IPS-18c (cell line): ENCODE results near the gene SLC17A2.
"Not testable (repeated sequence)": the region's sequence is repeated elsewhere in the genome, so short reads cannot be mapped to it uniquely, and the experiment has no call there.

ENCODE experiments used
- H3K4me3 ChIP-seq: 2 replicates; pipeline ENCODE4 v1.7.0; 2013; ENCODE audit warnings: low read depth, mild to moderate bottlenecking, low read length, moderate library complexity; ENCODE audit not compliant: insufficient read depth
- H3K9me3 ChIP-seq: one replicate; pipeline ENCODE4 v1.6.1; 2013; ENCODE audit warnings: mild to moderate bottlenecking, low read length, moderate library complexity; ENCODE audit not compliant: control insufficient read depth, insufficient read depth

The SLC17A2 gene

GRCh38 chr6:25929785-25930184, 706 bp downstream of the SLC17A2 start:
- not testable (repeated sequence) for H3K9me3 ChIP-seq, H3K4me3 ChIP-seq

- H3K4me3 ChIP-seq, result no peak overlapping the region
- no peaks in the 10 kb centered on the region for H3K9me3 ChIP-seq
Measured at GRCh38 chr6:25928562-25929324, 1.7 kb downstream of the SLC17A2 start.

- Histone ChIP-seq H3K9me3 (no peaks in the 10 kb centered on the region), H3K4me3 (no peak overlapping the region)
Measured at GRCh38 chr6:25927756-25928216, 2.7 kb downstream of the SLC17A2 start.

DNA sequence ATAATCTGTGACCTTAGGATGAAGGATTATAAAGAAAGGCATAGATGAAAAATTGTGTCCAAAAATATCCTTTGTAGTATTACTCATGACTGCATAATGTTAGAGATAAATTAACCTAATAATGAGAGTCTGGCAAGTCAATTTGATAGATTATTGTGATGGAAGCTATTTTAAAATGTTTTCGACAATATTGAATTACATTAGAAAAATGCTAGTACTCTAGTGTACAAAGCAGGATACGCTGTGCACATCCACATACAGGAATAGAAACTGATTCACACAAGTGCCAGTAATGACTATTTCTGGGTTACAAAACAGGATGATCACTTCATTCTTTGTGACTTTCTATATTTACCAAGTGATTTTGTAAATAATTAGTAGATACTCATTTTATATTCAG, 3.3 kb downstream of the SLC17A2 start:
- Histone ChIP-seq H3K9me3 (no peaks in the 10 kb centered on the region), H3K4me3 (no peak overlapping the region)

- no peaks in the 10 kb centered on the region for H3K9me3 ChIP-seq
- no peak overlapping the region for H3K4me3 ChIP-seq
Measured at GRCh38 chr6:25925876-25926275, 4.6 kb downstream of the SLC17A2 start.

- Histone ChIP-seq H3K4me3 (no peak overlapping the region), H3K9me3 (no peaks in the 10 kb centered on the region)
Measured at GRCh38 chr6:25922301-25922700, 8.2 kb downstream of the SLC17A2 start.

GRCh38 chr6:25921525-25922203, 8.8 kb downstream of the SLC17A2 start:
- H3K4me3 ChIP-seq, result no peak overlapping the region
- H3K9me3 ChIP-seq, result no peaks in the 10 kb centered on the region

DNA sequence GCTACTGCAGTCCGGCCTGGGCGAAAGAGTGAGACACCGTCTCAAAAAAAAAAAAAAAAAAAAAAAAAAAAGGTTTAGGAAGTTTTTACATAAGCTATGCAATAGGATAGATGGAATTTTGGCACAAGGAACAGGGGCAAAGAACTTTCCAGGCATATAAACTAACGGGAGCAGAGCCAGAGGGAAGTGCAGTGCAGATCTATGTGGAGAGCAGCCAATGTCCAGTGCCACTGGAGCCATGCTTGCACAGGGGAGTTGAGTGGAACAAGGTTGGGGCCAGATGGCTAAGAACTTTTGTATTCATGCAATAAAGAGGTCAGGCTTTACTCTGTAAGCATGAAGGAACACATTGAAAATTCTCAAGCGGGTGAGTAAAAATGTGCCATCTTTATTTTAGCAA, 10.8 kb downstream of the SLC17A2 start:
- H3K9me3 ChIP-seq, result no peaks in the 10 kb centered on the region
- H3K4me3 ChIP-seq, result no peak overlapping the region

DNA sequence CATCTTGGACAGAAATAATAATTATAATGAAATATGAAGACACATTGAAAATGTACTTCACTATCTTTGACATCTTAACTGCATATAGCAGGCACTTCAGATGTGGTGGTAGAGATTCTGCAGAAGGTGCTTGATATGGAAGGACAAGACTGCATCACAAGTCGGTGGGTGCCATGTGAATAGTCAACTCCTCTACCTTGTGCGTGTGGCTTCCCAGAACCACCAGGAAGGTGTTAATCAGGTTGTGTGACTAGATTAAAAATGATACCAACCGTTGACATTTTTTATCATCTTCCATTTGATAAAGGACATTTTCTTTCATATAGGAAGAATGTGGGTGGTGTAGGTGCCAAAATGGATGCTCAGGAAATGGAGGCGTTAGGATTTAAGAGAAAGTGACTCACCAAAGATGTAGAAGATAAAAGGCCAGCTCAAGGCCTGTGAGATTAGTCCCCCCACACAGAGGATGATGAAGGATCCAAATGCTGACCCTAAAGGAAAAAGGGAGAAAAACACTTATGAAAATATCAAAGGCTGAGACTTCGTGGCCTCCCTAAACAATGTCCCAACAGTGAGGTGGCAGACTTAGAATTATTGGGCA, 12.3 kb downstream of the SLC17A2 start:
- Histone ChIP-seq H3K4me3 (no peak overlapping the region), H3K9me3 (no peaks in the 10 kb centered on the region)

GRCh38 chr6:25916789-25917490, 13.6 kb downstream of the SLC17A2 start:
- H3K4me3 ChIP-seq, result no peak overlapping the region

GRCh38 chr6:25916330-25916729, 14.2 kb downstream of the SLC17A2 start:
- no peaks in the 10 kb centered on the region for H3K9me3 ChIP-seq
- no peak overlapping the region for H3K4me3 ChIP-seq

More at GRCh38 chr6:25916789-25917490, 13.6 kb downstream of the SLC17A2 start:
- no peaks in the 10 kb centered on the region for H3K9me3 ChIP-seq

- no peaks in the 10 kb centered on the region for H3K9me3 ChIP-seq
- H3K4me3 ChIP-seq, result no peak overlapping the region
Measured at GRCh38 chr6:25913741-25914140, 16.8 kb downstream of the SLC17A2 start.

DNA sequence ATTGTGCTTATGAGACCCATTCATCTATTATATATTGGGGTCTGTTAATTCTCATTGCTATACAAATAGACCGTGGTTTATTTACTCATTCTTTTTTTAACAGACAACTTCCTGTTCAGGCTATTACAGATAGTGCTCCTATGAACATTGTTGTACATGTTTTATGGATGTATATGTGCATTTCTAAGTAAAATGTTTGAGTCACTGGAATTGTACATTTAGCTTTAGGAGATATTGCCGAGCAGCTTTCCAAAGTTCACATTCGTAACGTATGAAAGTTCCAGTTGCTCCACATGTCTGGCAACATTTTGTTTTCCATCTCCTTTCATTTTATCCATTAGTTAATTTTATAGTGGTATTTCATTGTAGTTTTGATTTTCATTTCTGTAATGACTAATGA, 19.1 kb downstream of the SLC17A2 start:
- no peaks in the 10 kb centered on the region for H3K9me3 ChIP-seq
- no peak overlapping the region for H3K4me3 ChIP-seq

DNA sequence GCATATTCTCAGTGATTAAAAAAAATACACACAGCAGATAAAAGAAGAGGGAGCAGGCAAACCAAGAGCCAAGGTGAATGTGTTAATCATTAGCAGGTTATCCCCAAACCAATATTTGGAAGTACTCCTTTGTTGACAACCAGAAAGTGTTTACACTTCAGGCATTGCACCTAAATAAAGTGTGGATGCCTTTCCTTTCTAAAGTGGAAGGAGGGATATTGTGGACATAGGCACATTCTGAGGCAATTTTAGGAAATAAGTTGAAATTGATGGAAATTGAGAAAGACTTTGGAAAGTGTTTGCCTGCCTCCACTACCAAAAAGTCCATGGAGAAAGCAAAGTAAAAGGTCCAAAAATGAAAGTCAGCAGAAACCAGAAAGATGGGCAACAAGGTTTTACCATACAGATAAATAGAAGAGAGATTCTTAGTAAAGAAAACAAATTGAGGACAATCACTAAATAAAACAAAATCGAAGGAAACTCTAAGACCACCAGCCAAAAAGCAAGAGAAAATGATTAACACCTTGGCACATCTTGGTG, 22.9 kb downstream of the SLC17A2 start:
- Histone ChIP-seq H3K4me3 (no peak overlapping the region), H3K9me3 (no peaks in the 10 kb centered on the region)

DNA sequence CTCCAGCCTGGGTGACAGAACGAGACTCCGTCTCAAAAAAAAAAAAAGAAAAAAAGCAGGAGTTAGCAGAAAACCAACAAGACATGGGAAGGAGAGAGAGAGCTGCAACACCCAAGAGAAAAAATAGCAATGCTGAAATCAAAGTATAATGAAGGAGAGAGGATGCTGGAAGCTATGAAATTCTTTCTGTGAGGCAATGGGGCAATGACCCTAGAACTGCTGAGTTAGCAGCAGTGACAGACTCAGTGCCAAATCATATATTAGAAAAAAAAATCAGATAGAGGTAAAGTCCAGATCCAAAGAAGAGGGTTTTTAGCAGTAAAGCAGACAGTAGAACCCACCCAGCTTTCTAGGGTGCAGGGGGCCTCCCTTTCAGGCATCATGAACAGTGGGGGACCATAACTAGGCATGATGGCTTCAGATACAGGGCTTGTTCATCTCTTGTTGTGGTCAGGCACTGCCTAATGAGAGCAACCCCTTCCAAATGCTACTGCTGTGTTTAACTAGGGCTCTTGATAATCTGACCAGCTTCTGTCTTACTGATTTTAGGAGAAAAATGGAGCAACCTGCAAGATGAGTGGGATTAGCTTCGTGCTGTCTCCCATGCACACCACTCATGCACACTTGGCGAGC, 26.9 kb downstream of the SLC17A2 start:
- no peak overlapping the region for H3K4me3 ChIP-seq
- no peaks in the 10 kb centered on the region for H3K9me3 ChIP-seq

GRCh38 chr6:25902071-25902470, 28.4 kb downstream of the SLC17A2 start:
- no peaks in the 10 kb centered on the region for H3K9me3 ChIP-seq
- no peak overlapping the region for H3K4me3 ChIP-seq

GRCh38 chr6:25900843-25901242, 29.6 kb downstream of the SLC17A2 start:
- Histone ChIP-seq H3K9me3 (no peaks in the 10 kb centered on the region), H3K4me3 (no peak overlapping the region)
